SK-N-SH (cell line): Measurements from ENCODE around the gene FAF2.

Experiments
- ELF1 ChIP-seq: IDR thresholded peaks from 2 replicates; pipeline ENCODE4 v1.4.0; 2012
- FOXJ3 ChIP-seq: sonication (generic); formaldehyde crosslinking; IDR thresholded peaks from 2 replicates; pipeline ENCODE4 v1.5.1; 2020; ENCODE audit warnings: mild to moderate bottlenecking, missing genetic modification reagents
- GABPA ChIP-seq: IDR thresholded peaks from 2 replicates; pipeline ENCODE4 v1.4.0; 2012; ENCODE audit warnings: low read depth, mild to moderate bottlenecking
- JUND ChIP-seq: IDR thresholded peaks from 2 replicates; pipeline ENCODE4 v1.4.0; 2012
- NFIC ChIP-seq: IDR thresholded peaks from 2 replicates; pipeline ENCODE4 v1.4.0; 2012; ENCODE audit warnings: borderline replicate concordance
- RCOR1 ChIP-seq: fragments of 150-350 bp; IDR thresholded peaks from 2 replicates; pipeline ENCODE4 v1.6.1; 2017; ENCODE audit warnings: antibody characterized with exemption, low read length
- RXRA ChIP-seq: IDR thresholded peaks from 2 replicates; pipeline ENCODE4 v1.4.0; 2012; ENCODE audit warnings: low read depth, mild to moderate bottlenecking, borderline replicate concordance
- SIN3A ChIP-seq: IDR thresholded peaks from 2 replicates; pipeline ENCODE4 v1.6.1; 2012; ENCODE audit warnings: low read depth, mild to moderate bottlenecking, low read length, moderate library complexity, borderline replicate concordance
- TAF1 ChIP-seq: IDR thresholded peaks from 2 replicates; pipeline ENCODE4 v1.6.1; 2012; ENCODE audit warnings: low read depth, mild to moderate bottlenecking, low read length, moderate library complexity, borderline replicate concordance
- TF ChIP-seq, protein P1 (sequence below): fragments of 200-600 bp; sonication (generic); IDR thresholded peaks from 2 replicates; pipeline ENCODE4 v1.6.1; 2017; ENCODE audit warnings: antibody characterized with exemption, mild to moderate bottlenecking, moderate library complexity
- TF ChIP-seq, protein P2 (sequence below): IDR thresholded peaks from 2 replicates; pipeline ENCODE4 v1.6.1; 2012; ENCODE audit warnings: mild to moderate bottlenecking, low read depth, low read length, moderate library complexity
- TF ChIP-seq, protein P3 (sequence below): fragments of 150-350 bp; IDR thresholded peaks from 2 replicates; pipeline ENCODE4 v1.6.1; 2017; ENCODE audit warnings: antibody characterized with exemption, low read length, low read depth, borderline replicate concordance

GRCh38 chr5:176486189-176486757 lies 38.1 kb downstream of the FAF2 start:
- TF ChIP-seq, protein P1, sequence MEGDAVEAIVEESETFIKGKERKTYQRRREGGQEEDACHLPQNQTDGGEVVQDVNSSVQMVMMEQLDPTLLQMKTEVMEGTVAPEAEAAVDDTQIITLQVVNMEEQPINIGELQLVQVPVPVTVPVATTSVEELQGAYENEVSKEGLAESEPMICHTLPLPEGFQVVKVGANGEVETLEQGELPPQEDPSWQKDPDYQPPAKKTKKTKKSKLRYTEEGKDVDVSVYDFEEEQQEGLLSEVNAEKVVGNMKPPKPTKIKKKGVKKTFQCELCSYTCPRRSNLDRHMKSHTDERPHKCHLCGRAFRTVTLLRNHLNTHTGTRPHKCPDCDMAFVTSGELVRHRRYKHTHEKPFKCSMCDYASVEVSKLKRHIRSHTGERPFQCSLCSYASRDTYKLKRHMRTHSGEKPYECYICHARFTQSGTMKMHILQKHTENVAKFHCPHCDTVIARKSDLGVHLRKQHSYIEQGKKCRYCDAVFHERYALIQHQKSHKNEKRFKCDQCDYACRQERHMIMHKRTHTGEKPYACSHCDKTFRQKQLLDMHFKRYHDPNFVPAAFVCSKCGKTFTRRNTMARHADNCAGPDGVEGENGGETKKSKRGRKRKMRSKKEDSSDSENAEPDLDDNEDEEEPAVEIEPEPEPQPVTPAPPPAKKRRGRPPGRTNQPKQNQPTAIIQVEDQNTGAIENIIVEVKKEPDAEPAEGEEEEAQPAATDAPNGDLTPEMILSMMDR, result no peak
- TF ChIP-seq RXRA, result no peak
- TF ChIP-seq, protein P2, sequence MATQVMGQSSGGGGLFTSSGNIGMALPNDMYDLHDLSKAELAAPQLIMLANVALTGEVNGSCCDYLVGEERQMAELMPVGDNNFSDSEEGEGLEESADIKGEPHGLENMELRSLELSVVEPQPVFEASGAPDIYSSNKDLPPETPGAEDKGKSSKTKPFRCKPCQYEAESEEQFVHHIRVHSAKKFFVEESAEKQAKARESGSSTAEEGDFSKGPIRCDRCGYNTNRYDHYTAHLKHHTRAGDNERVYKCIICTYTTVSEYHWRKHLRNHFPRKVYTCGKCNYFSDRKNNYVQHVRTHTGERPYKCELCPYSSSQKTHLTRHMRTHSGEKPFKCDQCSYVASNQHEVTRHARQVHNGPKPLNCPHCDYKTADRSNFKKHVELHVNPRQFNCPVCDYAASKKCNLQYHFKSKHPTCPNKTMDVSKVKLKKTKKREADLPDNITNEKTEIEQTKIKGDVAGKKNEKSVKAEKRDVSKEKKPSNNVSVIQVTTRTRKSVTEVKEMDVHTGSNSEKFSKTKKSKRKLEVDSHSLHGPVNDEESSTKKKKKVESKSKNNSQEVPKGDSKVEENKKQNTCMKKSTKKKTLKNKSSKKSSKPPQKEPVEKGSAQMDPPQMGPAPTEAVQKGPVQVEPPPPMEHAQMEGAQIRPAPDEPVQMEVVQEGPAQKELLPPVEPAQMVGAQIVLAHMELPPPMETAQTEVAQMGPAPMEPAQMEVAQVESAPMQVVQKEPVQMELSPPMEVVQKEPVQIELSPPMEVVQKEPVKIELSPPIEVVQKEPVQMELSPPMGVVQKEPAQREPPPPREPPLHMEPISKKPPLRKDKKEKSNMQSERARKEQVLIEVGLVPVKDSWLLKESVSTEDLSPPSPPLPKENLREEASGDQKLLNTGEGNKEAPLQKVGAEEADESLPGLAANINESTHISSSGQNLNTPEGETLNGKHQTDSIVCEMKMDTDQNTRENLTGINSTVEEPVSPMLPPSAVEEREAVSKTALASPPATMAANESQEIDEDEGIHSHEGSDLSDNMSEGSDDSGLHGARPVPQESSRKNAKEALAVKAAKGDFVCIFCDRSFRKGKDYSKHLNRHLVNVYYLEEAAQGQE, result no peak
- no peak for TF ChIP-seq NFIC
- TF ChIP-seq RCOR1, result no peak
- TF ChIP-seq JUND, result no peak
- TF ChIP-seq, protein P3, sequence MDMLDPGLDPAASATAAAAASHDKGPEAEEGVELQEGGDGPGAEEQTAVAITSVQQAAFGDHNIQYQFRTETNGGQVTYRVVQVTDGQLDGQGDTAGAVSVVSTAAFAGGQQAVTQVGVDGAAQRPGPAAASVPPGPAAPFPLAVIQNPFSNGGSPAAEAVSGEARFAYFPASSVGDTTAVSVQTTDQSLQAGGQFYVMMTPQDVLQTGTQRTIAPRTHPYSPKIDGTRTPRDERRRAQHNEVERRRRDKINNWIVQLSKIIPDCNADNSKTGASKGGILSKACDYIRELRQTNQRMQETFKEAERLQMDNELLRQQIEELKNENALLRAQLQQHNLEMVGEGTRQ, result no peak
- no peak for TF ChIP-seq SIN3A
- TF ChIP-seq FOXJ3 (CRISPR knock-in tag), result no peak
- TF ChIP-seq ELF1, result no peak
- TF ChIP-seq GABPA, result no peak
- TF ChIP-seq TAF1, result no peak
